22Rv1 (cell line): ENCODE measurements around the gene USP6NL.

Experiments used
- CTCF ChIP-seq: fragments of 450-650 bp; IDR thresholded peaks from 2 replicates; pipeline ENCODE4 v1.5.1; 2017; ENCODE audit warnings: mild to moderate bottlenecking
- ZFX ChIP-seq: fragments of 450-650 bp; IDR thresholded peaks from 2 replicates; pipeline ENCODE4 v1.6.1; 2017; ENCODE audit warnings: antibody characterized with exemption, borderline replicate concordance

GRCh38 chr10:11578802-11579255 lies 32.6 kb downstream of the USP6NL start:
- no peak for TF ChIP-seq CTCF
- TF ChIP-seq ZFX, result no peak
